ENCODE measurements around the gene CTXND1.

The CTXND1 gene

GRCh38 chr15:80180468-80180867 is 71.5 kb downstream of the CTXND1 start:
- no peak for DNase-seq (ENCODE audit: low spot score)

GRCh38 chr15:80179935-80180334 is 72.1 kb downstream of the CTXND1 start:
- no peak for DNase-seq (ENCODE audit: low spot score)

- DNase-seq (ENCODE audit: low spot score): no peak
These were observed 72.8 kb downstream of the CTXND1 start for GRCh38 chr15:80179025-80179759.

- no peak for DNase-seq (ENCODE audit: low spot score)
These were observed 74.9 kb downstream of the CTXND1 start for GRCh38 chr15:80177156-80177555.

- no peak for DNase-seq (ENCODE audit: low spot score)
These were observed 75.6 kb downstream of the CTXND1 start for GRCh38 chr15:80176443-80176842.

GRCh38 chr15:80175436-80175835 is 76.6 kb downstream of the CTXND1 start:
- no peak for DNase-seq (ENCODE audit: low spot score)

- no peak for DNase-seq (ENCODE audit: low spot score)
These were observed 77.8 kb downstream of the CTXND1 start for GRCh38 chr15:80174017-80174746.

GRCh38 chr15:80173022-80173759 is 78.8 kb downstream of the CTXND1 start:
- peak; percentile 76 for DNase-seq (ENCODE audit: low spot score)

- DNase-seq (ENCODE audit: low spot score): no peak
These were observed 79.6 kb downstream of the CTXND1 start for GRCh38 chr15:80172401-80172800.

- DNase-seq (ENCODE audit: low spot score): no peak
These were observed 80.2 kb downstream of the CTXND1 start for GRCh38 chr15:80171787-80172186.

GRCh38 chr15:80170596-80170995 is 81.4 kb downstream of the CTXND1 start:
- no peak for DNase-seq (ENCODE audit: low spot score)

- DNase-seq (ENCODE audit: low spot score): no peak
These were observed 82.2 kb downstream of the CTXND1 start for GRCh38 chr15:80169768-80170357.

GRCh38 chr15:80168421-80168820 is 83.6 kb downstream of the CTXND1 start:
- no peak for DNase-seq (ENCODE audit: low spot score)

- no peak for DNase-seq (ENCODE audit: low spot score)
These were observed 84.1 kb downstream of the CTXND1 start for GRCh38 chr15:80167936-80168335.

- DNase-seq (ENCODE audit: low spot score): no peak
These were observed 88.1 kb downstream of the CTXND1 start for GRCh38 chr15:80163897-80164296.

- DNase-seq (ENCODE audit: low spot score): no peak
These were observed 88.8 kb downstream of the CTXND1 start for GRCh38 chr15:80163217-80163616.

GRCh38 chr15:80162059-80162554 is 89.9 kb downstream of the CTXND1 start:
- peak; percentile 24 for DNase-seq (ENCODE audit: low spot score)

- peak; percentile 16 for DNase-seq (ENCODE audit: low spot score)
These were observed 90.5 kb downstream of the CTXND1 start for GRCh38 chr15:80161468-80162016.

- DNase-seq (ENCODE audit: low spot score): no peak
These were observed 91.3 kb downstream of the CTXND1 start for GRCh38 chr15:80160570-80161156.

- no peak for DNase-seq (ENCODE audit: low spot score)
These were observed 92.0 kb downstream of the CTXND1 start for GRCh38 chr15:80159811-80160569.

- DNase-seq (ENCODE audit: low spot score): no peak
These were observed 92.7 kb downstream of the CTXND1 start for GRCh38 chr15:80159301-80159700.

Measured in ecto neural progenitor cell (in vitro differentiated cells).